GM23338 (cell line): ENCODE results near the gene CACNA1C. TPM values are rescaled to one million over a fixed set of nuclear protein-coding genes. Genes with fewer than 3 reads are reported as not detected.

Experiments used
- ATAC-seq: fragments of 200-7000 bp; cut with Tn5 transposase; 3 replicates; pipeline ENCODE4 v1.9.1; 2020
- DNase-seq: peaks from one replicate; pipeline ENCODE4 v3.0.0-alpha.2; 2015; ENCODE audit warnings: low spot score
- H2AFZ ChIP-seq: fragments of 200-600 bp; sonication (generic); 2 replicates; pipeline ENCODE4 v1.8.0; 2016; ENCODE audit warnings: antibody characterized with exemption, mild to moderate bottlenecking, moderate library complexity
- H3F3A ChIP-seq: fragments of 200-600 bp; sonication (generic); replicated peaks from 2 replicates; pipeline ENCODE4 v1.8.0; 2017; ENCODE audit warnings: antibody characterized with exemption, mixed run types, low read depth
- H3K27ac ChIP-seq: fragments of 200-600 bp; sonication (generic); 2 replicates; pipeline ENCODE4 v1.6.1; 2016; ENCODE audit warnings: low read depth
- H3K27me3 ChIP-seq: fragments of 200-600 bp; sonication (generic); 2 replicates; pipeline ENCODE4 v1.8.0; 2016; ENCODE audit warnings: mild to moderate bottlenecking, mixed run types, moderate library complexity; ENCODE audit not compliant: insufficient read depth
- H3K36me3 ChIP-seq: fragments of 200-600 bp; sonication (generic); 2 replicates; pipeline ENCODE4 v1.8.0; 2016; ENCODE audit warnings: mild to moderate bottlenecking; ENCODE audit not compliant: insufficient read depth
- H3K4me1 ChIP-seq: fragments of 200-600 bp; sonication (generic); 2 replicates; pipeline ENCODE4 v1.8.0; 2016; ENCODE audit warnings: mild to moderate bottlenecking, moderate library complexity; ENCODE audit not compliant: insufficient read depth
- H3K4me2 ChIP-seq: fragments of 200-600 bp; sonication (generic); 2 replicates; pipeline ENCODE4 v1.7.1; 2017; ENCODE audit warnings: mixed run types
- H3K4me3 ChIP-seq: fragments of 200-600 bp; sonication (generic); 2 replicates; pipeline ENCODE4 v1.6.1; 2016; ENCODE audit warnings: mixed run types
- H3K79me2 ChIP-seq: fragments of 200-600 bp; sonication (generic); replicated peaks from 2 replicates; pipeline ENCODE4 v1.8.0; 2017; ENCODE audit warnings: mild to moderate bottlenecking; ENCODE audit not compliant: insufficient read depth
- H3K9me2 ChIP-seq: fragments of 200-600 bp; sonication (generic); 2 replicates; pipeline ENCODE4 v1.8.0; 2017; ENCODE audit not compliant: insufficient read depth
- H4K20me1 ChIP-seq: fragments of 200-600 bp; sonication (generic); replicated peaks from 2 replicates; pipeline ENCODE4 v1.8.0; 2017; ENCODE audit warnings: mild to moderate bottlenecking; ENCODE audit not compliant: insufficient read depth
- H3K27ac Mint-ChIP-seq: 2 replicates; pipeline ENCODE4 v1.8.0; 2020; ENCODE audit warnings: inconsistent platforms, mild to moderate bottlenecking, moderate library complexity, mixed read lengths
- H3K27me3 Mint-ChIP-seq: 3 replicates; pipeline ENCODE4 v1.8.0; 2022; ENCODE audit warnings: low read depth, mild to moderate bottlenecking, moderate library complexity, mixed read lengths, inconsistent platforms; ENCODE audit not compliant: insufficient read depth, poor library complexity
- H3K36me3 Mint-ChIP-seq: 3 replicates; pipeline ENCODE4 v1.8.0; 2021; ENCODE audit warnings: low read depth, mild to moderate bottlenecking, inconsistent platforms, moderate library complexity, mixed read lengths
- H3K4me1 Mint-ChIP-seq: 3 replicates; pipeline ENCODE4 v1.8.0; 2020; ENCODE audit warnings: mild to moderate bottlenecking, inconsistent platforms, mixed read lengths
- H3K4me3 Mint-ChIP-seq: 3 replicates; pipeline ENCODE4 v1.8.0; 2021; ENCODE audit warnings: moderate library complexity, mild to moderate bottlenecking, inconsistent platforms, mixed read lengths
- H3K9me3 Mint-ChIP-seq: 3 replicates; pipeline ENCODE4 v1.8.0; 2020; ENCODE audit warnings: moderate library complexity, mild to moderate bottlenecking, inconsistent platforms, mixed read lengths
- CREB1 ChIP-seq: fragments of 250-450 bp; sonication (Bioruptor Pico); IDR thresholded peaks from 2 replicates; pipeline ENCODE4 v1.5.0; 2020; ENCODE audit warnings: low read depth, mild to moderate bottlenecking, moderate library complexity
- ETS1 ChIP-seq: IDR thresholded peaks from 2 replicates; pipeline ENCODE4 v1.6.1; 2016; ENCODE audit warnings: antibody characterized with exemption
- EZH2phosphoT487 ChIP-seq: fragments of 200-600 bp; sonication (generic); IDR thresholded peaks from one replicate; pipeline ENCODE4 v1.8.1; 2018; ENCODE audit warnings: antibody characterized with exemption; ENCODE audit not compliant: unreplicated experiment
- JUNB ChIP-seq: IDR thresholded peaks from one replicate; pipeline ENCODE4 v1.6.1; 2016; ENCODE audit warnings: antibody characterized with exemption; ENCODE audit not compliant: unreplicated experiment
- POLR2AphosphoS5 ChIP-seq: IDR thresholded peaks from 2 replicates; pipeline ENCODE4 v1.6.1; 2016; ENCODE audit warnings: antibody characterized with exemption, low read depth
- REST ChIP-seq: IDR thresholded peaks from one replicate; pipeline ENCODE4 v1.6.1; 2018; ENCODE audit warnings: antibody characterized with exemption; ENCODE audit not compliant: unreplicated experiment
- STAT1 ChIP-seq: IDR thresholded peaks from one replicate; pipeline ENCODE4 v1.6.1; 2016; ENCODE audit warnings: antibody characterized with exemption; ENCODE audit not compliant: unreplicated experiment
- ZNF114 ChIP-seq: fragments of 250-450 bp; sonication (Bioruptor Pico); IDR thresholded peaks from 2 replicates; pipeline ENCODE4 v1.5.0; 2020; ENCODE audit warnings: mild to moderate bottlenecking, moderate library complexity
- ZNF331 ChIP-seq: fragments of 250-450 bp; sonication (Bioruptor Pico); IDR thresholded peaks from 2 replicates; pipeline ENCODE4 v1.5.0; 2020; ENCODE audit warnings: low read depth, mild to moderate bottlenecking, moderate library complexity
- polyA plus RNA-seq: library from polyadenylated mRNA; unstranded; fragments of >200 nt; fragmentation: Nextera tagmentation; extraction: Ambion mirVana; gene quantifications from 2 replicates; pipeline ENCODE4 v1.2.1, GENCODE V29; 2016
- total RNA-seq: library from RNA; depleted of rRNA; stranded (reverse); fragments of >200 nt; shearing (Covaris generic); gene quantifications from 2 replicates; pipeline ENCODE4 v1.2.3, GENCODE V29; 2014

The CACNA1C gene
- total and polyA plus RNA-seq, 2 experiments from 2014 or later: 0.78 to 2.1 TPM

- H3K4me2 ChIP-seq: no peak overlapping the region
- no peaks in the 10 kb centered on the region for H3K9me3 Mint-ChIP-seq
- H3K4me1 Mint-ChIP-seq: peaks cover 7% of the 10 kb centered on the region
- H3F3A ChIP-seq: no peaks in the 10 kb centered on the region
- H4K20me1 ChIP-seq: no peaks in the 10 kb centered on the region
- H3K27ac Mint-ChIP-seq: no peak overlapping the region
- no peak overlapping the region for H3K27ac ChIP-seq
- no peak overlapping the region for H2AFZ ChIP-seq
- no peak for ATAC-seq
- TF ChIP-seq JUNB: no peak
- no peak for TF ChIP-seq CREB1
- no peak for TF ChIP-seq EZH2phosphoT487
- no peak for TF ChIP-seq ETS1
- no peak for TF ChIP-seq ZNF114 (CRISPR knock-in tag)
- no peak for DNase-seq
- H3K79me2 ChIP-seq: no peaks in the 10 kb centered on the region
- no peak overlapping the region for H3K4me3 Mint-ChIP-seq
- H3K9me2 ChIP-seq: no peaks in the 10 kb centered on the region
- H3K36me3 Mint-ChIP-seq: no peaks in the 10 kb centered on the region
- no peaks in the 10 kb centered on the region for H3K4me1 ChIP-seq
- H3K27me3 Mint-ChIP-seq: peaks cover 7% of the 10 kb centered on the region
- H3K36me3 ChIP-seq: no peaks in the 10 kb centered on the region
- no peak overlapping the region for H3K4me3 ChIP-seq
- no peaks in the 10 kb centered on the region for H3K27me3 ChIP-seq
Measured at GRCh38 chr12:2224961-2225360, 172.2 kb downstream of the CACNA1C start.

GRCh38 chr12:2225696-2226095 lies 172.9 kb downstream of the CACNA1C start:
- H3K9me3 Mint-ChIP-seq: no peaks in the 10 kb centered on the region
- Histone ChIP-seq H4K20me1 (no peaks in the 10 kb centered on the region), H3K9me2 (no peaks in the 10 kb centered on the region), H3K4me2 (no peak overlapping the region), H3K27me3 (no peaks in the 10 kb centered on the region), H2AFZ (no peak overlapping the region), H3K27ac (no peak overlapping the region), H3K36me3 (no peaks in the 10 kb centered on the region), H3F3A (no peaks in the 10 kb centered on the region), H3K79me2 (no peaks in the 10 kb centered on the region), H3K4me1 (no peaks in the 10 kb centered on the region), H3K4me3 (no peak overlapping the region)
- H3K4me3 Mint-ChIP-seq: no peak overlapping the region
- no peaks in the 10 kb centered on the region for H3K36me3 Mint-ChIP-seq
- no peak for ATAC-seq
- no peak overlapping the region for H3K27ac Mint-ChIP-seq
- peaks cover 7% of the 10 kb centered on the region for H3K27me3 Mint-ChIP-seq
- H3K4me1 Mint-ChIP-seq: peaks cover 7% of the 10 kb centered on the region
- DNase-seq: no peak
- TF ChIP-seq ZNF331 (CRISPR knock-in tag) (no peak), ETS1 (no peak)

GRCh38 chr12:2226641-2227040 lies 173.9 kb downstream of the CACNA1C start:
- H3K79me2 ChIP-seq: no peaks in the 10 kb centered on the region
- no peak overlapping the region for H3K4me2 ChIP-seq
- Mint-ChIP-seq H3K36me3 (no peaks in the 10 kb centered on the region), H3K27me3 (peaks cover 7% of the 10 kb centered on the region), H3K9me3 (no peaks in the 10 kb centered on the region), H3K27ac (no peak overlapping the region), H3K4me3 (no peak overlapping the region), H3K4me1 (peaks cover 7% of the 10 kb centered on the region)
- no peaks in the 10 kb centered on the region for H3K4me1 ChIP-seq
- DNase-seq: no peak
- H3K27ac ChIP-seq: no peak overlapping the region
- no peak overlapping the region for H2AFZ ChIP-seq
- H3F3A ChIP-seq: no peaks in the 10 kb centered on the region
- H3K36me3 ChIP-seq: no peaks in the 10 kb centered on the region
- no peak overlapping the region for H3K4me3 ChIP-seq
- no peaks in the 10 kb centered on the region for H4K20me1 ChIP-seq
- no peak for ATAC-seq
- no peaks in the 10 kb centered on the region for H3K27me3 ChIP-seq
- H3K9me2 ChIP-seq: no peaks in the 10 kb centered on the region
- TF ChIP-seq ZNF114 (CRISPR knock-in tag): no peak
- no peak for TF ChIP-seq STAT1
- TF ChIP-seq POLR2AphosphoS5: no peak
- TF ChIP-seq REST: no peak
